Tibial artery (tissue), 4 donors: ENCODE results near the gene NPHS1.
A peak's percentile ranks its signal among the peaks of the same experiment; 100 is the strongest.

Source experiments
- DNase-seq, 2 donors: peaks; one replicate each; pipeline ENCODE4 v3.0.0-alpha.2; 2019
- H3K27ac ChIP-seq, 2 donors: fragments of 200-600 bp; sonication (generic) in 1 of 2; 1 replicate in 1 of 2; 2 replicates in 1 of 2; pipeline ENCODE4 v1.5.1; 2018 to 2019; ENCODE audit warnings: mild to moderate bottlenecking in 1 of 2
- H3K27me3 ChIP-seq, 2 donors: fragments of 200-600 bp; sonication (generic) in 1 of 2; one replicate each; pipeline versions ENCODE4 v1.5.1 to v1.6.0; 2016 to 2019
- H3K36me3 ChIP-seq, 3 donors: fragments of 200-600 bp; sonication (generic) in 2 of 3; one replicate each; pipeline ENCODE4 v1.5.1; 2016 to 2019; ENCODE audit warnings: mild to moderate bottlenecking in 2 of 3
- H3K4me1 ChIP-seq, 4 donors: fragments of 200-600 bp; sonication (generic) in 2 of 4; 1 replicate in 3 of 4; 2 replicates in 1 of 4; pipeline ENCODE4 v1.5.1; 2016 to 2019
- H3K4me3 ChIP-seq, 2 donors: fragments of 200-600 bp; sonication (generic) in 1 of 2; 1 replicate in 1 of 2; 2 replicates in 1 of 2; pipeline ENCODE4 v1.5.1; 2018 to 2019; ENCODE audit warnings: mild to moderate bottlenecking in 2 of 2
- H3K9me3 ChIP-seq, 3 donors: fragments of 200-600 bp; sonication (generic) in 1 of 3; one replicate each; pipeline ENCODE4 v1.5.1; 2016 to 2019
- CTCF ChIP-seq, 2 experiments: fragments of 200-600 bp in 1 of 2; fragments of 450-650 bp in 1 of 2; IDR thresholded peaks; one replicate each; pipeline ENCODE4 v1.5.1; 2017 to 2019; ENCODE audit warnings: antibody characterized with exemption in 2 of 2, mild to moderate bottlenecking in 1 of 2, moderate library complexity in 1 of 2
- intact Hi-C: fragments of 100-400 bp; cut with DNase I; formaldehyde crosslinking; loops from one replicate; pipeline ENCODE4 v1.15.0; 2023; ENCODE audit warnings: low total_unique reads

Gene NPHS1

GRCh38 chr19:35860436-35860817, 8.1 kb upstream of the NPHS1 start:
- H3K27ac ChIP-seq: no peak overlapping the region
- peaks cover 9 to 65% of the 10 kb centered on the region in 2 donors for H3K27me3 ChIP-seq
- intact Hi-C loops: no loop called here
- no peak for DNase-seq
- no peak for TF ChIP-seq CTCF (IDR thresholded peaks at IDR 0.05)
- H3K4me3 ChIP-seq: no peak overlapping the region
- peaks cover 0 to 8% (median 0%) of the 10 kb centered on the region in 3 donors for H3K9me3 ChIP-seq
- H3K36me3 ChIP-seq: no peaks in the 10 kb centered on the region
- H3K4me1 ChIP-seq: peaks cover 0 to 17% (median 12%) of the 10 kb centered on the region in 4 donors

GRCh38 chr19:35859414-35859813, 7.1 kb upstream of the NPHS1 start:
- peaks cover 0 to 8% (median 0%) of the 10 kb centered on the region in 3 donors for H3K9me3 ChIP-seq
- no peak overlapping the region for H3K27ac ChIP-seq
- H3K27me3 ChIP-seq: peaks cover 9 to 76% of the 10 kb centered on the region in 2 donors
- no peak overlapping the region for H3K4me3 ChIP-seq
- TF ChIP-seq CTCF (IDR thresholded peaks at IDR 0.05): no peak
- DNase-seq: no peak
- intact Hi-C loops: no loop called here
- no peaks in the 10 kb centered on the region for H3K36me3 ChIP-seq
- peaks cover 0 to 17% (median 12%) of the 10 kb centered on the region in 4 donors for H3K4me1 ChIP-seq

GRCh38 chr19:35858311-35858710, 6.0 kb upstream of the NPHS1 start:
- peaks cover 0 to 17% (median 12%) of the 10 kb centered on the region in 4 donors for H3K4me1 ChIP-seq
- no peaks in the 10 kb centered on the region for H3K36me3 ChIP-seq
- intact Hi-C loops: no loop called here
- DNase-seq: no peak
- H3K9me3 ChIP-seq: peaks cover 0 to 8% (median 0%) of the 10 kb centered on the region in 3 donors
- no peak for TF ChIP-seq CTCF (IDR thresholded peaks at IDR 0.05)
- no peak overlapping the region for H3K27ac ChIP-seq
- H3K27me3 ChIP-seq: peaks cover 9 to 87% of the 10 kb centered on the region in 2 donors
- no peak overlapping the region for H3K4me3 ChIP-seq

- TF ChIP-seq CTCF (IDR thresholded peaks at IDR 0.05): no peak
- no peak for DNase-seq
- H3K4me3 ChIP-seq: peak within 1 kb of the TSS; percentile 27 to 43
- intact Hi-C loops: no loop called here
- H3K27ac ChIP-seq: no peak within 1 kb of the TSS
- H3K36me3 ChIP-seq: no peaks in the 10 kb centered on the region
- peaks cover 9 to 88% of the 10 kb centered on the region in 2 donors for H3K27me3 ChIP-seq
- H3K9me3 ChIP-seq: peaks cover 0 to 8% (median 0%) of the 10 kb centered on the region in 3 donors
- peaks cover 0 to 17% (median 12%) of the 10 kb centered on the region in 4 donors for H3K4me1 ChIP-seq
Observed at GRCh38 chr19:35856546-35857149, 4.3 kb upstream of the NPHS1 start, which contains the start of gene KIRREL2. KIRREL2 (plus strand) TSS chr19:35856911; CDS start chr19:35857120, 209 bp downstream.

GRCh38 chr19:35853038-35853756, 893 bp upstream of the NPHS1 start:
- no peaks in the 10 kb centered on the region for H3K9me3 ChIP-seq
- TF ChIP-seq CTCF (IDR thresholded peaks at IDR 0.05): no peak
- no peak overlapping the region for H3K4me3 ChIP-seq
- intact Hi-C loops: no loop called here
- H3K27ac ChIP-seq: no peak overlapping the region
- peaks cover 0 to 17% (median 12%) of the 10 kb centered on the region in 4 donors for H3K4me1 ChIP-seq
- peaks cover 9 to 90% of the 10 kb centered on the region in 2 donors for H3K27me3 ChIP-seq
- no peak for DNase-seq
- H3K36me3 ChIP-seq: no peaks in the 10 kb centered on the region
